GM12801 (cell line): ENCODE results near the gene MRRF.

ENCODE experiments used
- CTCF ChIP-seq: IDR thresholded peaks from one replicate; pipeline ENCODE4 v1.5.1; 2011; ENCODE audit warnings: control low read depth; ENCODE audit not compliant: insufficient read length; ENCODE audit errors: extremely low read depth

The MRRF gene

GRCh38 chr9:122232796-122233306 lies 31.8 kb upstream of the MRRF start:
- TF ChIP-seq CTCF, result no peak

DNA sequence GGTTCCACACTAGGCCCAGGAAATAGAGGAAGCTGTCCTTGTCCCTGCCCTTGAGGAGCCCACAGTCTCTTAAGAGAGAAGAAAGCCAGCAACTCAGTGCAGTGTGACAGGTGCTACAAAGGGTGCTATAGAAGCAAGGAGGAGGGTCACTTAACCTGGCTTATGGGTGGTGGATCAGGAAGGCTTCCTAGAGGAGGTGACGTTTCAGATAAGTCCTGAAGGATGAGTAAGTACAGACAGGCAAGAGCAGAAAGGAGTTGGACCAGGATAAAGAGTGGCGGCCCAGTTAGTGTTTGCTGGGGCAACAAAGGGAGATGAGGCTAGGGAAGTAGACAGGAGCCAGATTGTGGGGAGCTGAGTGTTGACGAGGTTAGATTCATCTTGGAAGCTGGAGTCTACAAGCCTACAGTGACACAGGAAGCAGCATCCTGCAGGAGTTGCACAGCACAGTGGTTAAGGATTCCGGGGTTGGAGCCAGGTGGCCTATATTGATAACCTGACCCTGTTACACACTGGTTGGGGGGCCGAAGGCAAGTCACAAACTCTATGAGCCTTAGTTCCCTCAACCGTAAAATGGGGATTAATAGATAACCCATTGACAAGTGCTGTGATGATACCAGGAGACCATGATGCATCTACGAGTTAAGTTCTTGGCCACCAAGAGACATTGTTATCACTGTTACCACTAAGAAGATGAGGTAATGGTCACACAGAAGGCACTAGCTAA lies 30.5 kb upstream of the MRRF start:
- TF ChIP-seq CTCF, result no peak

GRCh38 chr9:122236681-122237080 lies 28.0 kb upstream of the MRRF start:
- no peak for TF ChIP-seq CTCF

DNA sequence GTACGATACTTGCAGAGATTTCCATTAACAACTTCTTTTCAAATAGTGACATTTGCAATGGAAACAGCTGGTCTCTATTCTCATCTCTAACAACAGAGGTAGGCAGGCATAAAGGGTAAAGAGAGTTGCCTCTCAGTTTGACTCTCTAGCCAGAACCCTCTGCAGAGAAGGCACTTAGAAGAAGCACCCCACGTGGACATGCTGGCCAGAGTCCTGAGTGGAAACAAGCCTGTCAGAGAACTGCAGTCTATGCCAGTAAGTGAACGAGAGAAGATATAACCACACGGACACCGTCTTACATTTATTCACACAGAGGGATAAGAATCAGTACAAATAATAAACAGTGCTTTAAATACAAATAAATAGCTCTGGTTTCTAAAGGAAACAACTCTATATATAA lies 25.0 kb upstream of the MRRF start:
- TF ChIP-seq CTCF, result no peak

GRCh38 chr9:122244349-122244748 lies 20.3 kb upstream of the MRRF start:
- TF ChIP-seq CTCF, result no peak

- no peak for TF ChIP-seq CTCF
Observed at GRCh38 chr9:122246666-122247065, 18.0 kb upstream of the MRRF start.

DNA sequence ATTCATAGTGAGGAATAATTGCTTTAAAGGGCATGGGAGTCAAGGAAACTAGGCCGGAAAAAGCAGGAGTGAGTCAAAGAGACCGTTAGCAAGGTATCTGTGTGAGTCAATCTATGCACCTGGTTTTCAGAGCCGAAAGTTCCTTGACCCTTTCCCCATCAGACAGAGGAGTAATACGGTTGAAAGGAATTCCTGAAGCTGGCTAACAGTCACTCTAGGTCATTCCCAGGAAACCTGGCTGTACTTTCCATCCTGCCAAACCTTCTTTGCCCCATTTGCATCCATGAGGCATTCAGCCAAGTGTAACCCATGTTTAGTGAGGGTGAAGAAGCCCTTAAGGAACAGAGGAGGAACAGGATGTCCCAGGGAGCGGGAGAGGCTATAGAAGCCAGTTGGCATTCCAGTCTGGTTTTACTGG lies 16.2 kb upstream of the MRRF start:
- no peak for TF ChIP-seq CTCF
